NT2/D1 (cell line): ENCODE results near the gene ANTKMT.

Experiments used
- SUZ12 ChIP-seq: IDR thresholded peaks from 2 replicates; pipeline ENCODE4 v1.6.1; 2011; ENCODE audit not compliant: insufficient read length, insufficient read depth; ENCODE audit errors: extremely low read depth
- YY1 ChIP-seq: IDR thresholded peaks from 2 replicates; pipeline ENCODE4 v1.6.1; 2011; ENCODE audit not compliant: insufficient read length, insufficient read depth
- ZNF274 ChIP-seq: IDR thresholded peaks from 2 replicates; pipeline ENCODE4 v1.6.1; 2011; ENCODE audit warnings: mild to moderate bottlenecking, low read depth, low read length

DNA sequence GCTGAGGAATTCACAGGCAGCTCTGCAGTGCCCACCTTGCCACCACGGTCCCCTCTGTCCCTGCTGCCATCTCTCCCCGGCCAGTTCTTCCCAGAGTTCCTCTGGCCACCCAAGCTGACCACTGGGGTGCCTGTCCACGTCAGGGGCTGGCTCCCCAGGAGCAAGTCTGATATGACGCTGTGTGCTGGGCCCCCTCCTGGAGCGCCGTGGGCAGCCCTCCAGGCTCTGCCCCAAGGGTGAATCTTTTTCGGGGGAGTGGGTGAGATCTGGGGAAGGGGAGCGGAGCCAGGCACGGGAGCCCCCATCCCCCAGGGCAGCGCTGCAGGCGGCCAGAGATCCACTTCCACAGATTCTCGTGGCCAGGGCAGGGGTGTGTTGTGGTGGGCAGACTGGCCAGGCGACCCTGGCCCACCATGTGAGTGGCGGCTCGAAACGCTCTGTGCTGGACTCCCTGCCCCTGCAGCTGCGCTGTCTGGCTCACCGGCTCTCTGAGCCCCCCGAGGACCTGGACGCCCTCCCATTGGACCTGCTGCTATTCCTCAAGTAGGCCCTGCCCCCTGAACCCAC, 43.3 kb downstream of the ANTKMT start:
- TF ChIP-seq ZNF274 (no peak), YY1 (no peak), SUZ12 (no peak)
